H1 (cell line): ENCODE results near the gene NT5C. TPM values are rescaled to one million over a fixed set of nuclear protein-coding genes. Genes with fewer than 3 reads are reported as not detected.

ENCODE experiments used
- CTCF ChIA-PET: fragments of 300-600 bp; sonication (Branson Sonifier 250); formaldehyde crosslinking; loops from one replicate; lab custom pipeline; 2021; ENCODE audit not compliant: partially characterized antibody; lab: Charles Lee
- POLR2A ChIA-PET: fragments of 300-600 bp; sonication (Branson Sonifier 250); formaldehyde crosslinking; loops from one replicate; lab custom pipeline; 2021; ENCODE audit warnings: inconsistent platforms; ENCODE audit not compliant: partially characterized antibody; lab: Charles Lee
- DNase-seq, 2 experiments: peaks; one replicate each; pipeline versions ENCODE4 v3.0.0 to v3.0.0-alpha.2; 2010 to 2022; ENCODE audit warnings: low spot score in 2 of 2, low read depth in 1 of 2, mixed read lengths in 1 of 2
- FAIRE-seq: peaks from 2 replicates; lab custom pipeline; 2011; peaks lifted over from hg19 to GRCh38; lab: Jason Lieb, UNC
- H2AFZ ChIP-seq: 2 replicates; pipeline ENCODE4 v1.8.1; 2012; ENCODE audit warnings: low read length, inconsistent platforms
- H2AK5ac ChIP-seq: 2 replicates; pipeline ENCODE4 v1.6.1; 2013; ENCODE audit warnings: low read depth, low read length
- H2BK120ac ChIP-seq: replicated peaks from 2 replicates; pipeline ENCODE3; 2013; ENCODE audit warnings: low read depth, low read length, inconsistent platforms
- H2BK12ac ChIP-seq: 2 replicates; pipeline ENCODE4 v1.6.1; 2013; ENCODE audit warnings: low read depth, low read length
- H2BK15ac ChIP-seq: 2 replicates; pipeline ENCODE4 v1.6.1; 2013; ENCODE audit warnings: low read length
- H2BK20ac ChIP-seq: 2 replicates; pipeline ENCODE4 v1.6.1; 2013; ENCODE audit warnings: low read length
- H2BK5ac ChIP-seq: 2 replicates; pipeline ENCODE4 v1.6.1; 2013; ENCODE audit warnings: low read depth, low read length
- H3K14ac ChIP-seq: 2 replicates; pipeline ENCODE4 v1.6.1; 2013; ENCODE audit warnings: inconsistent platforms; ENCODE audit not compliant: insufficient read length
- H3K18ac ChIP-seq: 2 replicates; pipeline ENCODE4 v1.6.1; 2013; ENCODE audit warnings: low read length; ENCODE audit errors: extremely low read depth
- H3K23ac ChIP-seq: 2 replicates; pipeline ENCODE4 v1.6.1; 2013; ENCODE audit warnings: inconsistent platforms; ENCODE audit not compliant: insufficient read length
- H3K23me2 ChIP-seq: 2 replicates; pipeline ENCODE4 v1.6.1; 2013; ENCODE audit warnings: low read depth, low read length
- H3K27ac ChIP-seq: 2 replicates; pipeline ENCODE4 v1.6.1; 2011; ENCODE audit warnings: low read depth, low read length, inconsistent platforms
- H3K27me3 ChIP-seq, 4 experiments: replicated peaks in 1 of 4; 1 replicate in 1 of 4; 2 replicates in 3 of 4; pipeline versions ENCODE4 v1.6.1 to v1.8.1; 2011 to 2013; ENCODE audit warnings: low read length in 3 of 4, mild to moderate bottlenecking in 3 of 4, inconsistent platforms in 2 of 4, mixed read lengths in 2 of 4, moderate library complexity in 1 of 4; ENCODE audit not compliant: control insufficient read depth in 3 of 4, insufficient read depth in 3 of 4; ENCODE audit errors: extremely low read depth in 1 of 4
- H3K36me3 ChIP-seq, 4 experiments: 2 replicates each; pipeline versions ENCODE4 v1.6.1 to v1.8.1; 2011 to 2013; ENCODE audit warnings: mild to moderate bottlenecking in 4 of 4, low read length in 3 of 4, moderate library complexity in 2 of 4, control low read depth in 1 of 4, inconsistent platforms in 1 of 4; ENCODE audit not compliant: insufficient read depth in 4 of 4, control insufficient read depth in 2 of 4
- H3K4ac ChIP-seq: replicated peaks from 2 replicates; pipeline ENCODE3; 2013; ENCODE audit warnings: low read length, low read depth, mixed read lengths, inconsistent platforms; ENCODE audit not compliant: insufficient read length
- H3K4me1 ChIP-seq, 4 experiments: replicated peaks in 1 of 4; 1 replicate in 1 of 4; 2 replicates in 3 of 4; pipeline versions ENCODE4 v1.6.1 to v1.8.1; 2011 to 2013; ENCODE audit warnings: low read length in 3 of 4, inconsistent platforms in 2 of 4, mixed read lengths in 1 of 4; ENCODE audit not compliant: insufficient read depth in 4 of 4, control insufficient read depth in 3 of 4
- H3K4me2 ChIP-seq, 2 experiments: 2 replicates each; pipeline versions ENCODE4 v1.6.1 to v1.8.1; 2011 to 2013; ENCODE audit warnings: low read depth in 2 of 2, low read length in 2 of 2, control low read depth in 1 of 2, inconsistent platforms in 1 of 2, mild to moderate bottlenecking in 1 of 2; ENCODE audit not compliant: insufficient read depth in 1 of 2
- H3K4me3 ChIP-seq, 4 experiments: fragments of 200-600, 300-600 bp in 1 of 4; sonication (generic), shearing (Covaris generic), sonication (Bioruptor Twin) in 1 of 4; 2 replicates each; pipeline versions ENCODE4 v1.5.1 to v1.8.1; 2011 to 2016; ENCODE audit warnings: low read length in 4 of 4, low read depth in 3 of 4, control low read depth in 2 of 4, inconsistent platforms in 2 of 4, mild to moderate bottlenecking in 2 of 4, mixed read lengths in 1 of 4, moderate library complexity in 1 of 4; ENCODE audit not compliant: insufficient read depth in 2 of 4; ENCODE audit errors: extremely low read depth in 1 of 4
- H3K56ac ChIP-seq: replicated peaks from 2 replicates; pipeline ENCODE3; 2013; ENCODE audit warnings: low read depth, mild to moderate bottlenecking, mixed read lengths, low read length, inconsistent platforms; ENCODE audit not compliant: insufficient read length
- H3K79me1 ChIP-seq: 2 replicates; pipeline ENCODE4 v1.6.1; 2013; ENCODE audit warnings: low read depth, low read length, control low read depth
- H3K79me2 ChIP-seq, 2 experiments: 2 replicates each; pipeline versions ENCODE4 v1.6.1 to v1.8.1; 2012 to 2013; ENCODE audit warnings: low read length in 2 of 2, mild to moderate bottlenecking in 2 of 2, inconsistent platforms in 1 of 2; ENCODE audit not compliant: insufficient read depth in 2 of 2, control insufficient read depth in 1 of 2
- H3K9ac ChIP-seq, 4 experiments: replicated peaks in 1 of 4; 1 replicate in 1 of 4; 2 replicates in 3 of 4; pipeline versions ENCODE4 v1.6.1 to v1.8.1; 2011 to 2013; ENCODE audit warnings: low read depth in 3 of 4, low read length in 3 of 4, control low read depth in 2 of 4, mild to moderate bottlenecking in 2 of 4, moderate library complexity in 2 of 4, inconsistent platforms in 1 of 4; ENCODE audit errors: extremely low read depth in 1 of 4
- H3K9me3 ChIP-seq, 2 experiments: 2 replicates each; pipeline versions ENCODE4 v1.6.1 to v1.8.1; 2012 to 2013; ENCODE audit warnings: mild to moderate bottlenecking in 2 of 2, moderate library complexity in 2 of 2, control low read depth in 1 of 2, inconsistent platforms in 1 of 2, low read depth in 1 of 2, low read length in 1 of 2, mixed read lengths in 1 of 2; ENCODE audit not compliant: insufficient read depth in 2 of 2
- H4K20me1 ChIP-seq, 2 experiments: replicated peaks in 1 of 2; 2 replicates each; pipeline versions ENCODE3 to v1.8.1; 2011 to 2013; ENCODE audit warnings: inconsistent platforms in 2 of 2, low read length in 2 of 2, mild to moderate bottlenecking in 1 of 2; ENCODE audit not compliant: insufficient read depth in 2 of 2, control insufficient read depth in 1 of 2
- H4K5ac ChIP-seq: 2 replicates; pipeline ENCODE4 v1.6.1; 2013; ENCODE audit warnings: low read length, low read depth, mixed read lengths, inconsistent platforms; ENCODE audit not compliant: insufficient read length
- H4K8ac ChIP-seq: 2 replicates; pipeline ENCODE4 v1.8.0; 2013; ENCODE audit warnings: mild to moderate bottlenecking, moderate library complexity, low read length, inconsistent platforms; ENCODE audit not compliant: insufficient read depth; ENCODE audit errors: extremely low read depth
- H4K91ac ChIP-seq: replicated peaks from 2 replicates; pipeline ENCODE3; 2013; ENCODE audit warnings: low read length, mixed read lengths, inconsistent platforms; ENCODE audit not compliant: insufficient read length
- BCL11A ChIP-seq, 2 experiments: IDR thresholded peaks; one replicate each; pipeline ENCODE4 v1.6.1; 2011; ENCODE audit warnings: low read depth in 2 of 2, low read length in 2 of 2, mild to moderate bottlenecking in 2 of 2
- CHD1 ChIP-seq: IDR thresholded peaks from 2 replicates; pipeline ENCODE4 v1.6.1; 2012; ENCODE audit warnings: low read depth, low read length, improper control_type of control experiment
- CTBP2 ChIP-seq: IDR thresholded peaks from 2 replicates; pipeline ENCODE4 v1.7.0; 2011; ENCODE audit warnings: borderline replicate concordance, mild to moderate bottlenecking, moderate library complexity, mixed read lengths, low read length; ENCODE audit not compliant: insufficient read depth, insufficient read length
- JUN ChIP-seq: IDR thresholded peaks from 2 replicates; pipeline ENCODE4 v1.6.1; 2011; ENCODE audit warnings: low read depth, mild to moderate bottlenecking, improper control_type of control experiment, low read length
- JUND ChIP-seq: IDR thresholded peaks from 2 replicates; pipeline ENCODE4 v1.6.1; 2011; ENCODE audit warnings: mild to moderate bottlenecking, improper control_type of control experiment, low read length
- KDM4A ChIP-seq: IDR thresholded peaks from one replicate; pipeline ENCODE4 v1.7.1; 2012; ENCODE audit warnings: low read depth, mild to moderate bottlenecking, moderate library complexity, low read length, inconsistent platforms; ENCODE audit not compliant: severe bottlenecking
- KDM5A ChIP-seq: fragments of 200-600 bp; IDR thresholded peaks from 2 replicates; pipeline ENCODE4 v1.7.1; 2012; ENCODE audit warnings: mild to moderate bottlenecking, low read length, inconsistent platforms, mixed read lengths
- MAX ChIP-seq: IDR thresholded peaks from 2 replicates; pipeline ENCODE4 v1.6.1; 2012; ENCODE audit warnings: inconsistent platforms
- NANOG ChIP-seq: IDR thresholded peaks from 2 replicates; pipeline ENCODE4 v1.6.1; 2011; ENCODE audit warnings: low read length, low read depth, mild to moderate bottlenecking, inconsistent platforms; ENCODE audit not compliant: insufficient read depth, poor library complexity, severe bottlenecking
- SP1 ChIP-seq: IDR thresholded peaks from 2 replicates; pipeline ENCODE4 v1.6.1; 2011; ENCODE audit warnings: low read depth, low read length
- SUZ12 ChIP-seq: fragments of 200-600 bp; sonication (generic); IDR thresholded peaks from 2 replicates; pipeline ENCODE4 v1.6.1; 2012; ENCODE audit warnings: mild to moderate bottlenecking, inconsistent platforms, low read length, moderate library complexity, mixed read lengths
- TAF1 ChIP-seq: IDR thresholded peaks from 2 replicates; pipeline ENCODE4 v1.6.1; 2011; ENCODE audit warnings: mild to moderate bottlenecking, low read depth, low read length
- TBP ChIP-seq: IDR thresholded peaks from 2 replicates; pipeline ENCODE4 v1.6.1; 2011; ENCODE audit warnings: low read depth, low read length, improper control_type of control experiment
- ZNF274 ChIP-seq: IDR thresholded peaks from 2 replicates; pipeline ENCODE4 v1.7.0; 2012; ENCODE audit warnings: low read length, borderline replicate concordance; ENCODE audit errors: extremely low read depth
- WGBS, 2 experiments: shearing (Covaris generic) in 1 of 2; methylation state at CpG; one replicate each; pipeline versions ENCODE4 v1.1.6 to v1.1.7; 2013 to 2015; ENCODE audit warnings: low lambda C conversion rate in 2 of 2, mixed read lengths in 2 of 2, inconsistent platforms in 1 of 2, low coverage in 1 of 2, missing lambda C conversion rate in 1 of 2; ENCODE audit not compliant: insufficient replicate concordance in 2 of 2, insufficient coverage in 1 of 2, insufficient read length in 1 of 2; ENCODE audit errors: extremely low coverage in 1 of 2, missing lambda C conversion rate in 1 of 2; 5-methylcytosine and 5-hydroxymethylcytosine counted together
- polyA plus RNA-seq, 7 experiments: library from polyadenylated mRNA; depleted of rRNA in 3 of 7; stranded (reverse) in 5 of 7; unstranded in 2 of 7; fragments of >200 nt in 5 of 7; fragments of 200-250 nt in 2 of 7; gene quantifications; 1 replicate in 5 of 7; 2 replicates in 1 of 7; 4 replicates in 1 of 7; pipeline versions ENCODE4 v1.2.1 to v1.2.3, GENCODE V29; 2011 to 2013; ENCODE audit warnings: missing spikeins in 2 of 7, mixed read lengths in 2 of 7
- total RNA-seq: library from RNA; stranded (reverse); fragmentation: NEBNext Ultra II Directional; extraction: Animal tissue kit (Norgen Biotek cat#: 25700); gene quantifications from 2 replicates; pipeline ENCODE4 v1.2.1, GENCODE V29; 2021

Gene NT5C
- total and polyA plus RNA-seq, 2 of the 8 experiments (the other 6 are each of a cell fraction or from before 2014, with no cell fraction given), result 52.1 to 66.4 TPM

GRCh38 chr17:75146592-75146991, 15.1 kb upstream of the NT5C start:
- Histone ChIP-seq H3K14ac (no peak overlapping the region), H3K4me1 (peaks cover 0 to 2% (median 0%) of the 10 kb centered on the region in 4 experiments; a peak in 1 of 7 replicates), H2BK5ac (no peak overlapping the region), H2BK15ac (no peak overlapping the region), H2BK120ac (no peak overlapping the region), H4K5ac (no peak overlapping the region), H3K23ac (no peak overlapping the region), H2BK20ac (no peak overlapping the region), H4K8ac (no peak overlapping the region), H3K4me2 (no peak overlapping the region), H3K36me3 (peaks cover 41 to 73% (median 60%) of the 10 kb centered on the region in 4 experiments), H4K20me1 (peaks cover 3 to 14% of the 10 kb centered on the region in 2 experiments), H3K27me3 (no peaks in the 10 kb centered on the region), H3K18ac (no peak overlapping the region), H4K91ac (no peak overlapping the region), H3K9ac (no peak overlapping the region), H3K4ac (no peak overlapping the region), H3K27ac (no peak overlapping the region), H2AFZ (no peak overlapping the region), H3K4me3 (no peak overlapping the region), H3K23me2 (no peaks in the 10 kb centered on the region; the same call in 1 of the 2 replicates), H3K9me3 (no peaks in the 10 kb centered on the region), H3K79me1 (0 out of 2 replicates have a peak, but pooled peaks cover 2% of the 10 kb centered on the region), H2AK5ac (no peak overlapping the region), H3K79me2 (peaks cover 8 to 52% of the 10 kb centered on the region in 2 experiments), H2BK12ac (no peak overlapping the region), H3K56ac (no peak overlapping the region)
- POLR2A ChIA-PET, result interaction anchor here (0.6 to 8.0 kb wide), 7 partner anchors 8 to 24 kb away, joined by 3 to 83 read pairs (median 6); partner anchors contain the start of genes JPT1 and NT5C
- FAIRE-seq (no peak), DNase-seq (no peak)
- 93% methylated on average over 3 of the region's 3 CpGs; no CpG with 5 or more reads in 1 of the 2 experiments for WGBS, 2 experiments
- CTCF ChIA-PET, result interaction anchor here (1.4 to 2.2 kb wide), 3 partner anchors 25 to 55 kb away, joined by 3 to 11 read pairs (median 10); no protein-coding TSS in a partner anchor
- TF ChIP-seq TAF1 (no peak), CHD1 (no peak), ZNF274 (no peak), SUZ12 (no peak), CTBP2 (no peak), MAX (no peak), BCL11A (IDR thresholded peaks at IDR 0.05; ENCODE audit: low read depth in 2 of 2, low read length in 2 of 2) (no peak), JUND (no peak), JUN (no peak), KDM4A (no peak), TBP (no peak), KDM5A (no peak), SP1 (no peak), NANOG (no peak)
